CD4-positive, CD25-positive, alpha-beta regulatory T cell (primary cell): Measurements from ENCODE around the gene EPAS1. TPM values are rescaled to one million over a fixed set of nuclear protein-coding genes. Genes with fewer than 3 reads are reported as not detected.

ENCODE experiments used
- ATAC-seq, 2 donors: fragments of 150-1000 bp; cut with Tn5 transposase; one replicate each; pipeline ENCODE4 v1.10.0; 2021; ENCODE audit warnings: low read depth in 2 of 2, moderate number of reproducible peaks in 2 of 2, moderate library complexity in 1 of 2
- DNase-seq, 3 donors: peaks; one replicate each; pipeline versions ENCODE4 v3.0.0 to v3.0.0-alpha.2; 2012 to 2022; ENCODE audit warnings: mixed read lengths in 1 of 3
- H3K27ac ChIP-seq: one replicate; pipeline ENCODE4 v1.7.0; 2013; ENCODE audit warnings: mild to moderate bottlenecking, low read length; ENCODE audit not compliant: insufficient read depth, poor library complexity, severe bottlenecking
- H3K27me3 ChIP-seq: one replicate; pipeline ENCODE4 v1.7.0; 2013; ENCODE audit warnings: low read length; ENCODE audit not compliant: control insufficient read depth, insufficient read depth
- H3K36me3 ChIP-seq: one replicate; pipeline ENCODE4 v1.7.0; 2013; ENCODE audit warnings: mild to moderate bottlenecking, low read length, moderate library complexity; ENCODE audit not compliant: control insufficient read depth, insufficient read depth
- H3K4me1 ChIP-seq: 2 replicates; pipeline ENCODE4 v1.7.0; 2013; ENCODE audit warnings: mild to moderate bottlenecking, low read length; ENCODE audit not compliant: insufficient read depth, control insufficient read depth, poor library complexity, severe bottlenecking
- H3K4me3 ChIP-seq: one replicate; pipeline ENCODE4 v1.7.0; 2013; ENCODE audit warnings: low read depth, mild to moderate bottlenecking, low read length, moderate library complexity
- H3K9me3 ChIP-seq, 2 experiments: 1 replicate in 1 of 2; 2 replicates in 1 of 2; pipeline ENCODE4 v1.7.0; 2013; ENCODE audit warnings: low read length in 2 of 2, mild to moderate bottlenecking in 1 of 2, moderate library complexity in 1 of 2; ENCODE audit not compliant: control insufficient read depth in 2 of 2
- H3K27ac Mint-ChIP-seq, 3 donors: one replicate each; pipeline ENCODE4 v1.8.0; 2020 to 2022; ENCODE audit warnings: mild to moderate bottlenecking in 3 of 3, mixed read lengths in 3 of 3, moderate library complexity in 2 of 3
- H3K27me3 Mint-ChIP-seq: one replicate; pipeline ENCODE4 v1.8.0; 2022; ENCODE audit warnings: mild to moderate bottlenecking, mixed read lengths
- H3K36me3 Mint-ChIP-seq: one replicate; pipeline ENCODE4 v1.8.0; 2020; ENCODE audit warnings: mixed read lengths
- H3K4me1 Mint-ChIP-seq, 4 donors: one replicate each; pipeline ENCODE4 v1.8.0; 2020 to 2022; ENCODE audit warnings: mixed read lengths in 4 of 4, mild to moderate bottlenecking in 1 of 4
- H3K4me3 Mint-ChIP-seq, 4 donors: one replicate each; pipeline ENCODE4 v1.8.0; 2020 to 2022; ENCODE audit warnings: mild to moderate bottlenecking in 4 of 4, mixed read lengths in 4 of 4, moderate library complexity in 3 of 4
- H3K9me3 Mint-ChIP-seq, 7 donors: one replicate each; pipeline ENCODE4 v1.8.0; 2020 to 2022; ENCODE audit warnings: mixed read lengths in 7 of 7, mild to moderate bottlenecking in 3 of 7, moderate library complexity in 2 of 7
- polyA plus RNA-seq, 4 donors: library from polyadenylated mRNA; unstranded; fragments of 300-500 nt; fragmentation: Illumina TruSeq; gene quantifications; one replicate each; pipeline ENCODE4 v1.2.3, GENCODE V29; 2021
- total RNA-seq: library from RNA; stranded (reverse); gene quantifications from one replicate; pipeline ENCODE4 v1.2.3, GENCODE V29; 2022

The EPAS1 gene
- total and polyA plus RNA-seq, 5 donors from 2014 or later: 0.22 to 4.4 (median 0.31) TPM; not detected in 2

DNA sequence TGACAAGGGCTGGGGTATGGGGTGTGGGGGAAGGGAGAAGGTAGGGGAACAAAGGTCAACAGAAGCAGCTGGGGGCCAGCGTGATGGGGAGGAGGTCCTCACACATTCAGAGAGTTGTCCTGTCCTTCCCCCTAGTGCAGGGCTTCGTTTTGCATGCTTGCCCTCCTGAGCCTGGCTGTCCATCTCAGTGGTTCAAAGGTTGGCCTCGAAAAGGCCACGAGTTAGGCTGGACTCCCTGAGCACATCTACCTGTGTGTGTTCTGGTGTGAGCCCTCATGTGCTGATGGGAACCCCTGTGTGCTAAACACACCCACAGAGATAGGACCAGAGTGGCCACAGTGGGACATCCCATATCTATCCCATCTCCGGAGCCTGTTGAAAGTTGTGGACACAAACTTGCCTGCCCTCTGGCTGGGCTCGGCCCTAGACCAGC is 51.9 kb downstream of the EPAS1 start:
- H3K9me3 ChIP-seq: no peaks in the 10 kb centered on the region
- no peaks in the 10 kb centered on the region for H3K27me3 Mint-ChIP-seq
- ATAC-seq (no peak), DNase-seq (no peak)
- peaks cover 9 to 56% (median 34%) of the 10 kb centered on the region in 4 donors for H3K4me1 Mint-ChIP-seq
- H3K4me3 Mint-ChIP-seq: no peak overlapping the region
- no peak overlapping the region for H3K27ac Mint-ChIP-seq
- H3K4me3 ChIP-seq: no peak overlapping the region
- no peak overlapping the region for H3K27ac ChIP-seq
- peaks cover 0 to 2% (median 0%) of the 10 kb centered on the region in 7 donors for H3K9me3 Mint-ChIP-seq
- no peaks in the 10 kb centered on the region for H3K36me3 ChIP-seq
- H3K36me3 Mint-ChIP-seq: no peaks in the 10 kb centered on the region
- H3K27me3 ChIP-seq: no peaks in the 10 kb centered on the region
- H3K4me1 ChIP-seq: peaks cover 42% of the 10 kb centered on the region

DNA sequence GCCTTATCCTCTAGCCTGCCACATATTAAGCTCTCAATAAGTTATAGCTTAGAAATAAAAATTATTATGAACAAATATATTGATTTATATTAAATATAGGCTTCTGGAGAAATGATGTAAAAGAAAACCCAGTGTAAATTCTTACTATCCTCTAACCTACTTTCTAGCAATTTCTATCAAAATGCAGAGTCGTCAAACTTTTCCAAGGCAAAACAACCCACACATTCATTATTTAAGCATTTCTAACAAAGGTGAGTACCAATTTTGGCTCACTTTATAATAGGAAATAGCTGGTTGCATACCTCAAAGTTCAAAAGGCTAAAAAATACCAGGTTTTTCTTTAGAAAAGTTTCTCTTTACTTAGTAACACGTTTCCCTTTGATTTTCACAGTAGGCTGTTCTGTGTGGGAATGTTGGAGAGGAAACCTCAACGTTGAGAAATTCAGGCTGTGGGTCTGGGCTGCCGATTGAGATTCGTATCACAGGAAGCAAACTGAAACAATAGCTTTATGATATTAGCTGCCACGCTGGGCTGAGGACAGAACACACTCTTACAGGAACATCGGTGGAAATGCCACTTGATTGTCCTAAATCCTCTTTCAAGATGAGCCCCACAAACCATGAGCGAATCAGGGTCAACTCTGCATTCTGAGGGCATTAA is 53.0 kb downstream of the EPAS1 start:
- H3K9me3 ChIP-seq: no peaks in the 10 kb centered on the region
- peaks cover 9 to 65% (median 35%) of the 10 kb centered on the region in 4 donors for H3K4me1 Mint-ChIP-seq
- no peaks in the 10 kb centered on the region for H3K27me3 Mint-ChIP-seq
- no peaks in the 10 kb centered on the region for H3K27me3 ChIP-seq
- peak overlapping the region; percentile 67 to 93 (median 91) for H3K27ac Mint-ChIP-seq
- ATAC-seq (no peak), DNase-seq (no peak)
- H3K9me3 Mint-ChIP-seq: peaks cover 0 to 2% (median 0%) of the 10 kb centered on the region in 7 donors
- H3K4me3 ChIP-seq: no peak overlapping the region
- H3K4me1 ChIP-seq: peaks cover 42% of the 10 kb centered on the region
- no peaks in the 10 kb centered on the region for H3K36me3 ChIP-seq
- H3K36me3 Mint-ChIP-seq: no peaks in the 10 kb centered on the region
- H3K4me3 Mint-ChIP-seq: peak overlapping the region; percentile 18 to 86 (median 40)
- H3K27ac ChIP-seq: peak overlapping the region; percentile 16

DNA sequence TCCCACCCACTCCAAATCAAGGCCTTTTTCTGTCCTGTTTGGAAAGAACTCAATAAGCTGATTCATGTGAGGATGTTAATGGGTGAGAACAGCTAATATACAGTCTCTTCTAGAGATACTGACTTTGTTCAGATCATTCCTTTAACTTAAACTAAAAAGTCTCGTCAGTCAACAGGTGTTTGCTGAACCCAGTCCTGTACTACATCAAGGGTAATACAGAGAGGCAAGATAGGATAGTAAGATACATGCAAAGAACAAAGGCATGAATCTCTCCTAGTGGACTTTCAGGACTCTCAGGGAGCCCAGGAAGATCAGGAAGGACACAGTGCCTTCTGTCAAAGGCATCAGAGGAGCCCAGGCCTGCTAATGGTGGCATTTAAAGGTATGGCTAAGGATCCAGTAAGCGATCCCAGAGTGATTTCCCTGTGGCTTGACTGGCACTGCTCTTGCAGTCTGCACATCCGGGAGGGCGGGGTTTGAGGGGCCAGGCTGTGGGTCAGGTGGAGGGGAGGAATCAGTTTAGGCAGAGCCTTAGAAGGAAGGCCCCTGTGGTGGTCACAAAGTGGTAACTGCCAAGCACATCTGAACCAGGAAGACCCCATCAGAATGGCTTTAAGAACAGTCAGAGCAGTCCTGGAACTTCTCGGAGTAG is 54.0 kb downstream of the EPAS1 start:
- Mint-ChIP-seq H3K27ac (peak overlapping the region; percentile 86 to 93 (median 91)), H3K27me3 (no peaks in the 10 kb centered on the region), H3K4me3 (peak overlapping the region; percentile 51 to 90 (median 86)), H3K36me3 (no peaks in the 10 kb centered on the region), H3K9me3 (peaks cover 0 to 2% (median 0%) of the 10 kb centered on the region in 7 donors), H3K4me1 (peaks cover 9 to 65% (median 35%) of the 10 kb centered on the region in 4 donors)
- peaks cover 42% of the 10 kb centered on the region for H3K4me1 ChIP-seq
- H3K4me3 ChIP-seq: peak overlapping the region; percentile 76
- DNase-seq (peak in 1 of 3 donors; percentile 11), ATAC-seq (no peak)
- no peaks in the 10 kb centered on the region for H3K9me3 ChIP-seq
- peak overlapping the region; percentile 49 for H3K27ac ChIP-seq
- no peaks in the 10 kb centered on the region for H3K36me3 ChIP-seq
- H3K27me3 ChIP-seq: no peaks in the 10 kb centered on the region

GRCh38 chr2:46351750-46352138 is 54.5 kb downstream of the EPAS1 start:
- peaks cover 12 to 69% (median 34%) of the 10 kb centered on the region in 4 donors for H3K4me1 Mint-ChIP-seq
- H3K4me1 ChIP-seq: peaks cover 42% of the 10 kb centered on the region
- ATAC-seq (peak; percentile 73 to 79), DNase-seq (peak; percentile 15 to 88 (median 59))
- H3K36me3 ChIP-seq: no peaks in the 10 kb centered on the region
- H3K27me3 Mint-ChIP-seq: no peaks in the 10 kb centered on the region
- peak overlapping the region; percentile 86 to 93 (median 91) for H3K27ac Mint-ChIP-seq
- no peaks in the 10 kb centered on the region for H3K36me3 Mint-ChIP-seq
- H3K27ac ChIP-seq: peak overlapping the region; percentile 49
- no peaks in the 10 kb centered on the region for H3K9me3 ChIP-seq
- H3K4me3 ChIP-seq: peak overlapping the region; percentile 76
- H3K4me3 Mint-ChIP-seq: peak overlapping the region; percentile 51 to 90 (median 86)
- peaks cover 0 to 2% (median 0%) of the 10 kb centered on the region in 7 donors for H3K9me3 Mint-ChIP-seq
- no peaks in the 10 kb centered on the region for H3K27me3 ChIP-seq

DNA sequence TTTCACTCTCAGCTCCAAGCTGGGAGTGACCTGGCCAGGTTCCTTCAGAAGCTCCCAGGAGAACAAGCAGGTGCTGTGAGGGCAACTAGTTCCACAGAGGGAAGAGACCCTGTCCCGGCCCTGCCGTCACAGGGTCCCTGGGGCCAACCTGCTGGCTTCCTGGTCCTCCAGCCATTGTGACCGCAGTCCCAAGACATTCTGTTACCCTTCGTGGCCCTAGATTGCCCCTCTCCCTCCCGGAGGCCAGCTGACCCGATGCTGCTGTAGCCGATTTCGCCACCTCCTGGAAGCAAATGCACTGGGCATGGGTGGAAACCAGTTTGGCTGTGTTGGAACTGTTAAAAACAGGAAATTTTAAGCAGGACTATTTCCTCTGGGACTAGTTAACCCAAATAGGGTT is 55.4 kb downstream of the EPAS1 start:
- H3K4me3 ChIP-seq: peak overlapping the region; percentile 76
- H3K27me3 ChIP-seq: no peaks in the 10 kb centered on the region
- Mint-ChIP-seq H3K27me3 (no peaks in the 10 kb centered on the region), H3K36me3 (no peaks in the 10 kb centered on the region), H3K27ac (peak overlapping the region in 2 of 3 donors; percentile 40 to 93), H3K9me3 (peaks cover 0 to 2% (median 0%) of the 10 kb centered on the region in 7 donors), H3K4me3 (peak overlapping the region in 2 of 4 donors; percentile 62 to 90), H3K4me1 (peaks cover 18 to 75% (median 33%) of the 10 kb centered on the region in 4 donors)
- ATAC-seq: no peak
- DNase-seq: no peak
- H3K4me1 ChIP-seq: peaks cover 42% of the 10 kb centered on the region
- H3K27ac ChIP-seq: no peak overlapping the region
- no peaks in the 10 kb centered on the region for H3K9me3 ChIP-seq
- no peaks in the 10 kb centered on the region for H3K36me3 ChIP-seq

DNA sequence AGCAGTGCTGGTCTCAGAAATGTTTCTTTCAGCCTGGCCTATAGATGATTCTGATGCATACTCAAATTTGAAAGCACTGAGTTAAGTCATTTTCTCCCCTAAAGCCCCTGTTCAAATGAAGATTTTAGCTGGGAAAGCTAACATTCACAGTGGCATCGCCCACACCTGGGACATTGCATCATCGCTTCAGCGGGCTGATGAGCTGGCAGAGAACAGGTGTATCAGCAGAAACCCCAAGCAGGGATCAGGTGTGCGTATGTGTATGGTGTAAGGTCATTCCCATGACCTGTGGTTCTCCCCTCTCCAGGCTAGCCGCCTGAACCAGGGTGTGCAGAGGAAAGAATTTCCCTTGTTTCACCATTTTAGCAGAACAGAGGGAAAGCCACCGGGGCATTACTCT is 56.3 kb downstream of the EPAS1 start:
- Mint-ChIP-seq H3K4me3 (no peak overlapping the region), H3K9me3 (no peaks in the 10 kb centered on the region), H3K4me1 (peaks cover 18 to 70% (median 31%) of the 10 kb centered on the region in 4 donors), H3K36me3 (no peaks in the 10 kb centered on the region), H3K27ac (peak overlapping the region in 2 of 3 donors; percentile 54 to 81), H3K27me3 (no peaks in the 10 kb centered on the region)
- DNase-seq: no peak
- no peaks in the 10 kb centered on the region for H3K27me3 ChIP-seq
- H3K4me1 ChIP-seq: peaks cover 42% of the 10 kb centered on the region
- H3K27ac ChIP-seq: no peak overlapping the region
- H3K9me3 ChIP-seq: no peaks in the 10 kb centered on the region
- no peaks in the 10 kb centered on the region for H3K36me3 ChIP-seq
- ATAC-seq: no peak
- H3K4me3 ChIP-seq: no peak overlapping the region

DNA sequence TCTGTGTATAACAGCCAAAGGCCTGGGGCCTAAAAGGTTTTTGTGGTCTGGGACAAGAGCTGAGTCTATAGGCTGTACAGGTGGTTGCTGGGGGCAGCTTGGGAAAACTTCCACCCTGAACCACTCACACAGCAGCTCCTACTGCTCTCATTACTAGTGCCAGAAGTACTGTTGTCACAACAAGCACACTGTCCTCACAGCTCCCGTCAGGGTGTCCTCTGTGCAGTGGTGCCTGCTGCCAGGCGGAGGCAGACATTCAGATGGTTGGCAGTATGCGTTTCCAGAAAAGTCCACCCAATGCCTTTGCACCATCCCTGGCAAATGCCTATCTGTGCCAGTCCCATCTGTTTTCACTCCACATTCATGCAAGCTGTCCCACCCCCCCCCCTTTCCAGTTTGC is 58.5 kb downstream of the EPAS1 start:
- no peaks in the 10 kb centered on the region for H3K27me3 ChIP-seq
- no peaks in the 10 kb centered on the region for H3K36me3 Mint-ChIP-seq
- H3K9me3 ChIP-seq: no peaks in the 10 kb centered on the region
- DNase-seq (no peak), ATAC-seq (no peak)
- H3K27ac Mint-ChIP-seq: no peak overlapping the region
- H3K27me3 Mint-ChIP-seq: no peaks in the 10 kb centered on the region
- no peak overlapping the region for H3K27ac ChIP-seq
- H3K4me3 Mint-ChIP-seq: no peak overlapping the region
- H3K9me3 Mint-ChIP-seq: no peaks in the 10 kb centered on the region
- H3K4me3 ChIP-seq: no peak overlapping the region
- no peaks in the 10 kb centered on the region for H3K36me3 ChIP-seq
- peaks cover 30% of the 10 kb centered on the region for H3K4me1 ChIP-seq
- peaks cover 18 to 53% (median 24%) of the 10 kb centered on the region in 4 donors for H3K4me1 Mint-ChIP-seq
